A673 (cell line): ENCODE results near the gene C2orf92. TPM values are rescaled to one million over a fixed set of nuclear protein-coding genes. Genes with fewer than 3 reads are reported as not detected.

ENCODE experiments used
- BruUV-seq: library from RNA; stranded (reverse); fragments of 400-500 nt; replicated peaks from 2 replicates; lab custom pipeline; 2021; lab: Mats Ljungman, UMichigan
- CTCF ChIA-PET: fragments of 300-600 bp; sonication (Branson Sonifier 250); formaldehyde crosslinking; loops from one replicate; lab custom pipeline; 2022; ENCODE audit warnings: antibody characterized with exemption; lab: Charles Lee
- POLR2A ChIA-PET: fragments of 300-600 bp; sonication (Branson Sonifier 250); formaldehyde crosslinking; loops from one replicate; lab custom pipeline; 2022; ENCODE audit warnings: antibody characterized with exemption; ENCODE audit not compliant: low non-redundant PET; lab: Charles Lee
- DNase-seq: peaks from one replicate; pipeline ENCODE4 v3.0.0-alpha.2; 2015; ENCODE audit warnings: low spot score
- H3K27ac ChIP-seq: fragments of 200-600 bp; sonication (generic); 2 replicates; pipeline ENCODE4 v1.5.1; 2016; ENCODE audit warnings: mixed run types, low read depth, mild to moderate bottlenecking, mixed read lengths, antibody characterized with exemption, low read length; ENCODE audit not compliant: poor library complexity, severe bottlenecking
- H3K27me3 ChIP-seq: fragments of 200-600 bp; sonication (generic); replicated peaks from 2 replicates; pipeline ENCODE4 v1.6.1; 2017; ENCODE audit warnings: mixed run types, low read depth, mild to moderate bottlenecking, mixed read lengths, antibody characterized with exemption, low read length; ENCODE audit not compliant: insufficient read depth, poor library complexity
- H3K36me3 ChIP-seq: fragments of 200-600 bp; sonication (generic); 2 replicates; pipeline ENCODE4 v1.6.1; 2016; ENCODE audit warnings: mixed run types, mild to moderate bottlenecking, mixed read lengths, antibody characterized with exemption, low read length; ENCODE audit not compliant: insufficient read depth, poor library complexity, severe bottlenecking
- H3K4me1 ChIP-seq: fragments of 200-600 bp; sonication (generic); 2 replicates; pipeline ENCODE4 v1.6.1; 2017; ENCODE audit warnings: mixed run types, mild to moderate bottlenecking, mixed read lengths, antibody characterized with exemption, low read length; ENCODE audit not compliant: insufficient read depth, poor library complexity, severe bottlenecking
- H3K4me3 ChIP-seq: fragments of 200-600 bp; sonication (generic); 2 replicates; pipeline ENCODE4 v1.5.1; 2016; ENCODE audit warnings: low read depth, mixed run types, mild to moderate bottlenecking, mixed read lengths, low read length; ENCODE audit not compliant: poor library complexity, severe bottlenecking
- H3K9me3 ChIP-seq: fragments of 200-600 bp; sonication (generic); 2 replicates; pipeline ENCODE4 v1.6.1; 2016; ENCODE audit warnings: mixed run types, low read depth, mild to moderate bottlenecking, mixed read lengths, antibody characterized with exemption, low read length; ENCODE audit not compliant: poor library complexity, severe bottlenecking
- CTCF ChIP-seq: fragments of 300-800, 200-600 bp; sonication (generic); conservative IDR thresholded peaks from 2 replicates; pipeline ENCODE4 v1.5.1; 2017; ENCODE audit warnings: low read depth, mild to moderate bottlenecking, antibody characterized with exemption, low read length, moderate library complexity, mixed read lengths
- EZH2 ChIP-seq: fragments of 200-600 bp; sonication (generic); IDR thresholded peaks from 2 replicates; pipeline ENCODE4 v1.6.1; 2017; ENCODE audit warnings: borderline replicate concordance, low read depth, mild to moderate bottlenecking, mixed read lengths, antibody characterized with exemption, low read length; ENCODE audit not compliant: poor library complexity, severe bottlenecking
- intact Hi-C: fragments of 100-400 bp; cut with micrococcal nuclease; formaldehyde crosslinking; loops from one replicate; pipeline ENCODE4 v1.10.0; 2022; ENCODE audit not compliant: unreplicated experiment
- total RNA-seq: library from RNA; stranded (reverse); gene quantifications from 2 replicates; pipeline ENCODE4 v1.2.3, GENCODE V29; 2021

C2orf92 gene
- total RNA-seq, 1 experiment from 2014 or later, result 3.7 TPM

DNA sequence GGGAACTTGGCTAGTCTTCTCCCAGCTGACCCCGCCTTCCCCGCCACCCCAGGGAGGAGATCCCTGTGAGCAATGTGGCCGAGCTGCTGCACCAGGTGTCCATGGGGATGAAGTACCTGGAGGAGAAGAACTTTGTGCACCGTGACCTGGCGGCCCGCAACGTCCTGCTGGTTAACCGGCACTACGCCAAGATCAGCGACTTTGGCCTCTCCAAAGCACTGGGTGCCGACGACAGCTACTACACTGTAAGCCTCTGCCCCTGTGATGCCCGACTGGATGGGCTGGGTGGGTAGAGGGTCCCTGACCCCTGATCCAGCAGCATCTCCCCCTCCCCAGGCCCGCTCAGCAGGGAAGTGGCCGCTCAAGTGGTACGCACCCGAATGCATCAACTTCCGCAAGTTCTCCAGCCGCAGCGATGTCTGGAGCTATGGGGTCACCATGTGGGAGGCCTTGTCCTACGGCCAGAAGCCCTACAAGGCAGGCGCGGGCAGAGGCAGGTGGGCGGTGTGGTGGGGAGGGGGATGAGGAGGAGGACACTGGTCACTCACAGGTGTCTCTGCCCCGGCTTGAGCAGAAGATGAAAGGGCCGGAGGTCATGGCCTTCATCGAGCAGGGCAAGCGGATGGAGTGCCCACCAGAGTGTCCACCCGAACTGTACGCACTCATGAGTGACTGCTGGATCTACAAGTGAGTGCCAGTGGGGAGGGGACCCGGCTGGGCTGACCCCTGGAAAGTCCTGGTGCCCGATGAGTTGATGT, 68.1 kb downstream of the C2orf92 start:
- Histone ChIP-seq H3K27ac (no peak overlapping the region), H3K4me1 (no peaks in the 10 kb centered on the region), H3K36me3 (no peaks in the 10 kb centered on the region), H3K9me3 (no peaks in the 10 kb centered on the region), H3K4me3 (no peak overlapping the region), H3K27me3 (no peaks in the 10 kb centered on the region)
- no TSS peak for BruUV-seq
- DNase-seq, result no peak
- intact Hi-C loops, result no loop called here
- no peak for TF ChIP-seq CTCF
- no peak for TF ChIP-seq EZH2
- ChIA-PET CTCF (no interaction called here), POLR2A (interaction anchor here (0.7 kb wide), 1 partner anchor 267 kb away, joined by 3 read pairs; no protein-coding TSS in a partner anchor)

- intact Hi-C loops, result no loop called here
- H3K4me3 ChIP-seq, result no peak overlapping the region
- ChIA-PET POLR2A (no interaction called here), CTCF (no interaction called here)
- DNase-seq, result no peak
- H3K27ac ChIP-seq, result no peak overlapping the region
- no peaks in the 10 kb centered on the region for H3K9me3 ChIP-seq
- H3K4me1 ChIP-seq, result no peaks in the 10 kb centered on the region
- TF ChIP-seq CTCF (no peak), EZH2 (no peak)
- no TSS peak for BruUV-seq
- no peaks in the 10 kb centered on the region for H3K27me3 ChIP-seq
- H3K36me3 ChIP-seq, result no peaks in the 10 kb centered on the region
Measured at GRCh38 chr2:97738179-97739019, 68.9 kb downstream of the C2orf92 start.

DNA sequence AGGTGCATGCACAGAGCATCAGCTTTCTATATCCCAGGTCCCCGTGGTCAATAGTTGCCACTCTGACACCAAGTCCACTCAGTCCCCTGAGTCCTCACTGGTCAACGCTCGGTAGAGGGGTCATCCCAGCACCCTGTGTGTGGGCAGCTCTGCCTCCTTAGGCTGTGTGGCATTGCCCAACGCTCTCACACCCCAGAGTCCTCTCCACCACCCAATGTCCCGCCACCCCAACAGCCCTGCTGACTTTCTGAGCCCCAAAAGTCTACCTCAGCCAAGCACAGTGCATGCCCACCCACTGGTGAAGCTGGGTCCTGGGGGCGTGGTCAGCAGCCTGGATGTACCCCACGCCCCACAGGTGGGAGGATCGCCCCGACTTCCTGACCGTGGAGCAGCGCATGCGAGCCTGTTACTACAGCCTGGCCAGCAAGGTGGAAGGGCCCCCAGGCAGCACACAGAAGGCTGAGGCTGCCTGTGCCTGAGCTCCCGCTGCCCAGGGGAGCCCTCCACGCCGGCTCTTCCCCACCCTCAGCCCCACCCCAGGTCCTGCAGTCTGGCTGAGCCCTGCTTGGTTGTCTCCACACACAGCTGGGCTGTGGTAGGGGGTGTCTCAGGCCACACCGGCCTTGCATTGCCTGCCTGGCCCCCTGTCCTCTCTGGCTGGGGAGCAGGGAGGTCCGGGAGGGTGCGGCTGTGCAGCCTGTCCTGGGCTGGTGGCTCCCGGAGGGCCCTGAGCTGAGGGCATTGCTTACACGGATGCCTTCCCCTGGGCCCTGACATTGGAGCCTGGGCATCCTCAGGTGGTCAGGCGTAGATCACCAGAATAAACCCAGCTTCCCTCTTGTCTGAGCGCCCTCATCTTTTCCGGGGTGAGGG, 69.7 kb downstream of the C2orf92 start:
- H3K27me3 ChIP-seq, result no peaks in the 10 kb centered on the region
- ChIA-PET CTCF (interaction anchor here (1.4 kb wide), 1 partner anchor 12 kb away, joined by 3 read pairs; no protein-coding TSS in a partner anchor), POLR2A (no interaction called here)
- no peak overlapping the region for H3K27ac ChIP-seq
- TF ChIP-seq EZH2 (no peak), CTCF (no peak)
- intact Hi-C loops, result no loop called here
- no peak for DNase-seq
- no peaks in the 10 kb centered on the region for H3K9me3 ChIP-seq
- H3K36me3 ChIP-seq, result no peaks in the 10 kb centered on the region
- no peaks in the 10 kb centered on the region for H3K4me1 ChIP-seq
- BruUV-seq, result no TSS peak
- H3K4me3 ChIP-seq, result no peak overlapping the region
